Spleen (tissue), 11 donors: Measurements from ENCODE around the gene TBC1D22A. TPM values are rescaled to one million over a fixed set of nuclear protein-coding genes. Genes with fewer than 3 reads are reported as not detected.

Source experiments
- DNase-seq: peaks from one replicate; pipeline ENCODE4 v3.0.0-alpha.2; 2020
- H3K27ac ChIP-seq, 8 donors: fragments of 200-600 bp; sonication (generic) in 7 of 8; 1 replicate in 4 of 8; 2 replicates in 4 of 8; pipeline versions ENCODE4 v1.5.0 to v1.8.0; 2016 to 2021; ENCODE audit warnings: inconsistent platforms in 4 of 8, mild to moderate bottlenecking in 4 of 8, moderate library complexity in 1 of 8
- H3K27me3 ChIP-seq, 7 donors: fragments of 200-600 bp; sonication (generic) in 6 of 7; replicated peaks in 1 of 7; 1 replicate in 4 of 7; 2 replicates in 3 of 7; pipeline versions ENCODE4 v1.5.0 to v1.8.0; 2016 to 2021; ENCODE audit warnings: inconsistent platforms in 3 of 7, mild to moderate bottlenecking in 1 of 7
- H3K36me3 ChIP-seq, 6 donors: fragments of 200-600 bp; sonication (generic) in 5 of 6; 1 replicate in 4 of 6; 2 replicates in 2 of 6; pipeline versions ENCODE4 v1.5.0 to v1.8.0; 2016 to 2021; ENCODE audit warnings: inconsistent platforms in 2 of 6
- H3K4me1 ChIP-seq, 6 donors: fragments of 200-600 bp; sonication (generic) in 5 of 6; 1 replicate in 3 of 6; 2 replicates in 3 of 6; pipeline versions ENCODE4 v1.5.0 to v1.8.0; 2016 to 2021; ENCODE audit warnings: inconsistent platforms in 3 of 6
- H3K4me3 ChIP-seq, 8 donors: fragments of 200-600 bp; sonication (generic) in 7 of 8; 1 replicate in 4 of 8; 2 replicates in 4 of 8; pipeline versions ENCODE4 v1.5.0 to v1.8.0; 2016 to 2021; ENCODE audit warnings: inconsistent platforms in 4 of 8, mild to moderate bottlenecking in 4 of 8, moderate library complexity in 2 of 8
- H3K9me3 ChIP-seq, 8 donors: fragments of 200-600 bp; sonication (generic) in 7 of 8; 1 replicate in 4 of 8; 2 replicates in 4 of 8; pipeline versions ENCODE4 v1.5.0 to v1.8.0; 2016 to 2021; ENCODE audit warnings: inconsistent platforms in 4 of 8
- CTCF ChIP-seq, 11 experiments: fragments of 200-600 bp in 7 of 11; fragments of 450-650 bp in 4 of 11; sonication (generic) in 4 of 11; IDR thresholded peaks in 8 of 11; conservative IDR thresholded peaks in 3 of 11; 1 replicate in 7 of 11; 2 replicates in 4 of 11; pipeline versions ENCODE4 v1.4.0 to v1.8.0; 2016 to 2021; ENCODE audit warnings: antibody characterized with exemption in 11 of 11, inconsistent platforms in 4 of 11, mild to moderate bottlenecking in 1 of 11
- POLR2A ChIP-seq, 3 donors: fragments of 450-650 bp; IDR thresholded peaks; one replicate each; pipeline ENCODE4 v1.5.1; 2017; ENCODE audit warnings: antibody characterized with exemption in 3 of 3, mild to moderate bottlenecking in 1 of 3
- POLR2AphosphoS5 ChIP-seq, 3 donors: sonication (generic); formaldehyde crosslinking; IDR thresholded peaks; one replicate each; pipeline ENCODE4 v1.5.1; 2017; ENCODE audit warnings: antibody characterized with exemption in 3 of 3
- WGBS, 5 donors: extraction: QIAGEN DNeasy Blood & Tissue Kit in 3 of 5; methylation state at CpG; one replicate each; pipeline versions ENCODE4 v1.1.5 to v1.1.7; 2013 to 2018; 5-methylcytosine and 5-hydroxymethylcytosine counted together
- intact Hi-C: fragments of 100-400 bp; cut with DNase I; formaldehyde crosslinking; loops from one replicate; pipeline ENCODE4 v1.15.0; 2023; ENCODE audit warnings: low total_unique reads
- polyA plus RNA-seq, 3 donors: library from polyadenylated mRNA; stranded (reverse); fragments of 200-250 nt; gene quantifications; one replicate each; pipeline ENCODE4 v1.2.1, GENCODE V29; 2013
- total RNA-seq, 7 donors: library from RNA; depleted of rRNA in 3 of 7; stranded (reverse); fragments of >200 nt in 3 of 7; fragmentation: NEBNext Ultra II Directional in 4 of 7; extraction: Animal tissue kit (Norgen Biotek cat#: 25700) in 4 of 7; gene quantifications; one replicate each; pipeline versions ENCODE4 v1.1.0 to v1.2.1, GENCODE V29; 2016 to 2021
- donor health status: healthy with polysubstance abuse.
- donor health status: DM: no; HTN: no; CAD: no; lungs with moderate emphysema.
- donor health status: DM: no; HTN: no; CAD: no.
- donor health status: Bipolar disorder and iron deficiency.
- donor health status: healthy.
- donor health status: DM: no; HTN: no; CAD: no.
- donor health status: DM: yes; HTN: yes; CAD: no.

Gene TBC1D22A
- total and polyA plus RNA-seq, 10 donors: 17.2 to 66.9 (median 49.6) TPM

GRCh38 chr22:47146941-47147340, 384.5 kb downstream of the TBC1D22A start:
- Histone ChIP-seq H3K27me3 (no peaks in the 10 kb centered on the region), H3K4me1 (peaks cover 0 to 15% (median 5%) of the 10 kb centered on the region in 6 donors), H3K27ac (no peak overlapping the region), H3K9me3 (no peaks in the 10 kb centered on the region), H3K4me3 (no peak overlapping the region), H3K36me3 (peaks cover 0 to 42% (median 3%) of the 10 kb centered on the region in 6 donors)
- WGBS, 5 donors: 92 to 100% (median 96%) methylated on average over 16 of the region's 16 CpGs
- DNase-seq: no peak
- intact Hi-C loops: no loop called here
- no peak for TF ChIP-seq POLR2AphosphoS5 (IDR thresholded peaks at IDR 0.05)
- no peak for TF ChIP-seq POLR2A (IDR thresholded peaks at IDR 0.05)
- TF ChIP-seq CTCF (IDR thresholded peaks at IDR 0.05 in 8 of 11, conservative IDR thresholded peaks at IDR 0.05 in 3 of 11): no peak

GRCh38 chr22:47147572-47147971, 385.1 kb downstream of the TBC1D22A start:
- no peak for DNase-seq
- no peaks in the 10 kb centered on the region for H3K27me3 ChIP-seq
- 93 to 100% (median 98%) methylated on average over 5 to 13 of the region's 13 CpGs for WGBS, 5 donors
- H3K4me1 ChIP-seq: peaks cover 0 to 15% (median 5%) of the 10 kb centered on the region in 6 donors
- peaks cover 0 to 45% (median 3%) of the 10 kb centered on the region in 6 donors for H3K36me3 ChIP-seq
- no peak overlapping the region for H3K4me3 ChIP-seq
- peaks cover 0 to 2% (median 0%) of the 10 kb centered on the region in 8 donors for H3K9me3 ChIP-seq
- intact Hi-C loops: no loop called here
- no peak overlapping the region for H3K27ac ChIP-seq
- peak in 1 of 3 donors; percentile 30 for TF ChIP-seq POLR2AphosphoS5 (IDR thresholded peaks at IDR 0.05)
- TF ChIP-seq POLR2A (IDR thresholded peaks at IDR 0.05): no peak
- TF ChIP-seq CTCF (IDR thresholded peaks at IDR 0.05 in 8 of 11, conservative IDR thresholded peaks at IDR 0.05 in 3 of 11): no peak

- H3K9me3 ChIP-seq: peaks cover 0 to 8% (median 0%) of the 10 kb centered on the region in 8 donors
- H3K27me3 ChIP-seq: no peaks in the 10 kb centered on the region
- TF ChIP-seq POLR2AphosphoS5 (IDR thresholded peaks at IDR 0.05) (no peak), POLR2A (IDR thresholded peaks at IDR 0.05) (no peak), CTCF (IDR thresholded peaks at IDR 0.05 in 8 of 11, conservative IDR thresholded peaks at IDR 0.05 in 3 of 11) (no peak)
- no peak overlapping the region for H3K27ac ChIP-seq
- peaks cover 0 to 39% (median 3%) of the 10 kb centered on the region in 6 donors for H3K36me3 ChIP-seq
- H3K4me3 ChIP-seq: no peak overlapping the region
- 62 to 75% (median 66%) methylated on average over 3 of the region's 3 CpGs for WGBS, 5 donors
- DNase-seq: no peak
- intact Hi-C loops: no loop called here
- peaks cover 0 to 15% (median 6%) of the 10 kb centered on the region in 6 donors for H3K4me1 ChIP-seq
Observed at GRCh38 chr22:47148510-47148909, 386.1 kb downstream of the TBC1D22A start.

GRCh38 chr22:47148956-47149728, 386.7 kb downstream of the TBC1D22A start:
- H3K27me3 ChIP-seq: no peaks in the 10 kb centered on the region
- peaks cover 0 to 21% (median 9%) of the 10 kb centered on the region in 6 donors for H3K4me1 ChIP-seq
- no peak overlapping the region for H3K27ac ChIP-seq
- H3K9me3 ChIP-seq: peaks cover 0 to 8% (median 0%) of the 10 kb centered on the region in 8 donors
- TF ChIP-seq CTCF (IDR thresholded peaks at IDR 0.05 in 8 of 11, conservative IDR thresholded peaks at IDR 0.05 in 3 of 11) (no peak), POLR2AphosphoS5 (IDR thresholded peaks at IDR 0.05) (peak in 1 of 3 donors; percentile 32)
- intact Hi-C loops: no loop called here
- no peak overlapping the region for H3K4me3 ChIP-seq
- no peak for DNase-seq
- 46 to 69% (median 54%) methylated on average over 24 to 31 of the region's 31 CpGs for WGBS, 5 donors
- peaks cover 0 to 32% (median 0%) of the 10 kb centered on the region in 6 donors for H3K36me3 ChIP-seq
